Central memory CD8-positive, alpha-beta T cell (primary cell): ENCODE results near the gene TYW5.

ENCODE experiments used
- ATAC-seq: fragments of 150-1000 bp; cut with Tn5 transposase; replicated peaks from 2 replicates; pipeline ENCODE4 v1.10.0; 2022; ENCODE audit warnings: mild to moderate bottlenecking, moderate FRiP score, moderate number of reproducible peaks; ENCODE audit not compliant: poor library complexity, severe bottlenecking; ENCODE audit errors: extremely low read depth
- DNase-seq, 2 donors: peaks; one replicate each; pipeline ENCODE4 v3.0.0; 2021; ENCODE audit warnings: low spot score in 2 of 2
- H3K27ac Mint-ChIP-seq: one replicate; pipeline ENCODE4 v1.8.0; 2022; ENCODE audit warnings: low read depth, mild to moderate bottlenecking, moderate library complexity, mixed read lengths
- H3K27me3 Mint-ChIP-seq: one replicate; pipeline ENCODE4 v1.8.0; 2022; ENCODE audit warnings: mixed read lengths
- H3K36me3 Mint-ChIP-seq: one replicate; pipeline ENCODE4 v1.8.0; 2022; ENCODE audit warnings: mild to moderate bottlenecking, moderate library complexity, mixed read lengths; ENCODE audit not compliant: insufficient read depth
- H3K4me1 Mint-ChIP-seq: one replicate; pipeline ENCODE4 v1.8.0; 2022; ENCODE audit warnings: mixed read lengths
- H3K4me3 Mint-ChIP-seq: one replicate; pipeline ENCODE4 v1.8.0; 2022; ENCODE audit warnings: mild to moderate bottlenecking, moderate library complexity, mixed read lengths
- H3K9me3 Mint-ChIP-seq: one replicate; pipeline ENCODE4 v1.8.0; 2022; ENCODE audit warnings: mixed read lengths

TYW5 gene

DNA sequence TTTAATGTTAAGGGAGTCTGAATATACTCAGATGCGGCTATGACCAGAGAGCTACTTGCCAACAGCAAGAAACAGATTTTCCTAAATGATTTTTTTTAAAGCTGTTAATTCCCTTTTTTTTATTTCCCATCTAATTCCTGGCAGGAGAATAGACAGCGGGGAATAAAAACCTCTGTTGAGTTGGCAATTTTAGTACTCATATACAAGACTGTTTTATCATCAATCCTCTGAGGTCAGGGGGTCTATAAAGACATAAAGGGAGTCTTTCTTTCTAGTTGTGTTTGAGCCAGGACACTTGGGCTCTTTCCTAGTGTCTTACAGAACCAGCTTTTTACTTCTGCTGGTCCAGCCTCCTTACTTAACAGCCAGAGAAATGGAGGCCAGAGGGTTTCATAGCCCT, 29.5 kb upstream of the TYW5 start:
- H3K4me1 Mint-ChIP-seq = peaks cover 13% of the 10 kb centered on the region
- DNase-seq = no peak
- no peak overlapping the region for H3K4me3 Mint-ChIP-seq
- no peaks in the 10 kb centered on the region for H3K9me3 Mint-ChIP-seq
- H3K27ac Mint-ChIP-seq = no peak overlapping the region
- H3K36me3 Mint-ChIP-seq = no peaks in the 10 kb centered on the region
- no peak for ATAC-seq
- H3K27me3 Mint-ChIP-seq = no peaks in the 10 kb centered on the region

DNA sequence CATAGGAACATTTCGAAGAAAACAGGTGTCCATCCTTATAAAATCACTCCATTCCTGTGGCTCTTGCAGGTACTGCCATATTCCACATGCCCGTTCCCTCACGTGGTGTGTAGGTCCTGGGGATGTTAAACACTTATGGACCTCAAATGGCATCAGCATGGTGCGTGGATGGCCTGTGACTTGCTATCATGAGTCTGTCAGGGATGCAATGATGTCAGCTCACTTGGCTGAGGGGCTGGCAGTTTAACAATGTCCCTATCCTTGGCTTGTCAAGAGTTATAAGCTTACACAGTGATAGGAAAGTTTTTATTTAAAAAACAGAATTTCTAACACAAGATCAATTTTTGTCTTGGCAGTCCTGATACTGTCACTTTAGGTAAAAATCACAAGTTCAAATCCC, 28.9 kb upstream of the TYW5 start:
- Mint-ChIP-seq H3K27me3 (no peaks in the 10 kb centered on the region), H3K4me1 (peaks cover 14% of the 10 kb centered on the region), H3K27ac (no peak overlapping the region), H3K4me3 (no peak overlapping the region), H3K9me3 (no peaks in the 10 kb centered on the region), H3K36me3 (no peaks in the 10 kb centered on the region)
- ATAC-seq (no peak), DNase-seq (no peak)

DNA sequence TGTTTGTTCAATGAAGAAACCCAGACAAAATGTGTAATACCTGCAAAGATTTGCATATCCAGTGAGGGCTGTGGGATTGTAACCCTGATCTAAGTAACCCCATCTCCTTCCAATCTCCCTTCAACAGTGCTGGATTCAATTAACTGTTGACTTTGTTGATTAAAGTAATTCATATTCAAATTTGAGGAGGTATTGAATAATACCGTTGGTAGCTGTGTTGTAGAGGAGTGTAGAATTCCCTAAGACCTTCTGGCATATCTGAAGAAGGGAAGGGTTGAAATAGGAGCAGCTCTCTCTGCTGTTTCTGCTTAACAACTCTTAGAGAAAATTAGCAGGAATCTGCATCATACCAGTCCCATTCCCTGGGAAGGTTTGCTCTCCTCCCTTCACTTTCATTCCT, 28.2 kb upstream of the TYW5 start:
- DNase-seq (no peak), ATAC-seq (no peak)
- H3K4me1 Mint-ChIP-seq = peaks cover 14% of the 10 kb centered on the region
- no peaks in the 10 kb centered on the region for H3K9me3 Mint-ChIP-seq
- H3K27me3 Mint-ChIP-seq = no peaks in the 10 kb centered on the region
- no peaks in the 10 kb centered on the region for H3K36me3 Mint-ChIP-seq
- no peak overlapping the region for H3K27ac Mint-ChIP-seq
- no peak overlapping the region for H3K4me3 Mint-ChIP-seq

GRCh38 chr2:199982126-199982843, 27.0 kb upstream of the TYW5 start:
- H3K27ac Mint-ChIP-seq = no peak overlapping the region
- ATAC-seq (no peak), DNase-seq (no peak)
- H3K9me3 Mint-ChIP-seq = no peaks in the 10 kb centered on the region
- H3K4me3 Mint-ChIP-seq = no peak overlapping the region
- no peaks in the 10 kb centered on the region for H3K27me3 Mint-ChIP-seq
- peaks cover 14% of the 10 kb centered on the region for H3K4me1 Mint-ChIP-seq
- H3K36me3 Mint-ChIP-seq = no peaks in the 10 kb centered on the region

DNA sequence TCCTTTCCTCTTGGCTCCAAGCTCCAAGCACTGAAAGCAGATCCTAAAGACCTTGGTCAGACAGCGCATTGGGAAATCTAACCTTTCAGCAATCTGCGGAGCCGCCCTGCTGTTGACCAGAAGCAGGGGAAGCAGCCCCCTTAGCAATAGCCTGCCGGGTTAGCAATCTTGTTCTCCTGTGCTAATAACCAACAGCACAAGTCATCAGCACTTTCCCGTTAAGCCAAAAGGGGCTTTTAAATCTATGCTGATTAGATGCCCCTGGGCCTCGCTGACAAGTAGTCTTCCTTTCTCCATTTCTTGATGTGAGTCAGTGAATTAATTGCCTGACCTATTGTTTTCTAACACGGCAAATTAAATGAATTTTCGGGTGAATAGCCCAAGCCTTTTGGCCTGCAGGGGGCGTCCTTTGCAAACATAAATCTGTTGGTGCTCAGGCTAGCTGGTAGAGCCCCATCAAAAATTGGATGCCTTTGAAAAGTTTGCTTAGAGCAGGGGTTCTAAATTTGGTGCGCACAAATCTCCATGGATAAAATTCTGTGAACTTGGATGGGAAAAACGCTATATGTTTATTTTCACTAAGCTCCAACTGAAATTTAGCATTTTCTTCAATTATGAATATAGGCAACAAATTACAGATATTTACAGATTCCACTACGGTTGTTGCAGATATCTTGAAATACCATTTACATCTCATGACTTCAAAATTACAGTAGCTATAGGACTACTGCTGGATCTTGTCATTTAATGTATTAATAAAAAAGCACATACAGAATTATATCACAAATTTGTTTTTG, 24.7 kb upstream of the TYW5 start:
- Mint-ChIP-seq H3K27me3 (no peaks in the 10 kb centered on the region), H3K36me3 (peaks cover 3% of the 10 kb centered on the region), H3K4me3 (no peak overlapping the region), H3K27ac (no peak overlapping the region), H3K9me3 (no peaks in the 10 kb centered on the region), H3K4me1 (peaks cover 5% of the 10 kb centered on the region)
- ATAC-seq = no peak
- peak; percentile 65 to 81 for DNase-seq

- H3K27ac Mint-ChIP-seq = no peak overlapping the region
- ATAC-seq (no peak), DNase-seq (no peak)
- H3K36me3 Mint-ChIP-seq = peaks cover 4% of the 10 kb centered on the region
- no peaks in the 10 kb centered on the region for H3K9me3 Mint-ChIP-seq
- no peak overlapping the region for H3K4me3 Mint-ChIP-seq
- H3K27me3 Mint-ChIP-seq = no peaks in the 10 kb centered on the region
- H3K4me1 Mint-ChIP-seq = peaks cover 5% of the 10 kb centered on the region
Observed at GRCh38 chr2:199979398-199979797, 24.1 kb upstream of the TYW5 start.

GRCh38 chr2:199977984-199978415, 22.7 kb upstream of the TYW5 start:
- no peak for ATAC-seq
- Mint-ChIP-seq H3K27ac (no peak overlapping the region), H3K9me3 (no peaks in the 10 kb centered on the region), H3K4me1 (peaks cover 5% of the 10 kb centered on the region), H3K36me3 (peaks cover 4% of the 10 kb centered on the region), H3K4me3 (no peak overlapping the region), H3K27me3 (no peaks in the 10 kb centered on the region)
- no peak for DNase-seq

DNA sequence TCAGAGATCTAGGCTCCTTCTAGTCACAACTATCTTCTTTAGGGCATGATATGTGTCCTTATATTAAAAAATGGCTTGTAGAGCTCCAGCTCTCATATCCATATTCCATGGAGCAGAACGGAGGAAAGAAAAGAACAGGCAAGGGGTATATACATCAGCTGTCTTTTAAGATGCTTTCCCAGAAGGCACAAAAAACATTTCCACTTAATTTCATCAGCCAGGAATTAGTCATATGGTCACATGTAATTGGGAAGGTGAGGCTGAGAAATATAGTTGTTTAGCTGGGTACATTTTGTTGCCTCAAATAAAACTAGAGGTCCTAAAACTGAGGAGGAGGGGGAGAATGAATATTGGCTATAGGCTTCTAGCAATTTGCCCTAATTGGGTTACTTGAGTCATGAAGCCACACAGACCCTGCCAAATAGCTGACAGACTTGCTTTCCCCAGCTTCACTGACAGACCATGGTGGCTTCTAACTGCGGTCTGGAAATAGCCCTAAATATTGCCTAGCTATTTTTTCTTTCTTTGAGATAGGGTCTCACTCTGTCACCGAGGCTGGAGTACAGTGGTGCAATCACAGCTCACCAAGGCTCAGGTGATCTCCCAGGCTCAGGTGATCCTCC, 20.1 kb upstream of the TYW5 start:
- DNase-seq (no peak), ATAC-seq (no peak)
- peaks cover 5% of the 10 kb centered on the region for H3K4me1 Mint-ChIP-seq
- peaks cover 4% of the 10 kb centered on the region for H3K36me3 Mint-ChIP-seq
- no peak overlapping the region for H3K4me3 Mint-ChIP-seq
- H3K9me3 Mint-ChIP-seq = no peaks in the 10 kb centered on the region
- no peaks in the 10 kb centered on the region for H3K27me3 Mint-ChIP-seq
- H3K27ac Mint-ChIP-seq = no peak overlapping the region

GRCh38 chr2:199973703-199974102, 18.4 kb upstream of the TYW5 start:
- ATAC-seq (no peak), DNase-seq (no peak)
- peaks cover 5% of the 10 kb centered on the region for H3K36me3 Mint-ChIP-seq
- H3K4me3 Mint-ChIP-seq = no peak overlapping the region
- H3K27ac Mint-ChIP-seq = no peak overlapping the region
- no peaks in the 10 kb centered on the region for H3K9me3 Mint-ChIP-seq
- H3K4me1 Mint-ChIP-seq = no peaks in the 10 kb centered on the region
- H3K27me3 Mint-ChIP-seq = no peaks in the 10 kb centered on the region

GRCh38 chr2:199972088-199972626, 16.9 kb upstream of the TYW5 start:
- Mint-ChIP-seq H3K4me1 (no peaks in the 10 kb centered on the region), H3K27ac (no peak overlapping the region), H3K27me3 (no peaks in the 10 kb centered on the region), H3K9me3 (no peaks in the 10 kb centered on the region), H3K4me3 (no peak overlapping the region), H3K36me3 (peaks cover 8% of the 10 kb centered on the region)
- DNase-seq = no peak
- no peak for ATAC-seq

- DNase-seq (no peak), ATAC-seq (no peak)
- no peak overlapping the region for H3K4me3 Mint-ChIP-seq
- H3K36me3 Mint-ChIP-seq = peaks cover 29% of the 10 kb centered on the region
- no peaks in the 10 kb centered on the region for H3K4me1 Mint-ChIP-seq
- no peak overlapping the region for H3K27ac Mint-ChIP-seq
- H3K27me3 Mint-ChIP-seq = no peaks in the 10 kb centered on the region
- H3K9me3 Mint-ChIP-seq = no peaks in the 10 kb centered on the region
Observed at GRCh38 chr2:199968126-199968525, 12.8 kb upstream of the TYW5 start.

DNA sequence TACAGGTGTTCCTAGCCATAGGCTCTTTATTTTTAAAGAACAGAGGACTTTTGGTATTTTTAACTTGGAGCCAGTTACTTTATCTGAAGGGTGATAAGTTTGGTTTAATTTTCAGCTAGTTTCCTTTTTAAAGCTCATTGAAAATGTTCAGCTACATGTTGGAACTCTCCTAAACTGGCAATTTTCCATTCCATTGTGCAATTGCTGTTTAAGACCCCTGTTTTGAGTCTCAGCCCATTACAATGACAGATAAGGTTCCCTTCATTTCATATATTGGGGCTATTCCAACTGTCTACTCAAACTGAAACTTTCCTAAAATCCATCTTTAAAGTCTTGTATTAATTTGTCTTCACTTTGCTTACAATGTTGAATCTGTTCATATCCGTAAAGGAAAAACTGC, 11.7 kb upstream of the TYW5 start:
- H3K36me3 Mint-ChIP-seq = peaks cover 38% of the 10 kb centered on the region
- no peak overlapping the region for H3K4me3 Mint-ChIP-seq
- no peaks in the 10 kb centered on the region for H3K27me3 Mint-ChIP-seq
- no peak for ATAC-seq
- H3K27ac Mint-ChIP-seq = no peak overlapping the region
- no peaks in the 10 kb centered on the region for H3K9me3 Mint-ChIP-seq
- no peak for DNase-seq
- peaks cover 6% of the 10 kb centered on the region for H3K4me1 Mint-ChIP-seq
